GM15510 (cell line): ENCODE data around the gene ERLEC1.

Source experiments
- POLR2A ChIP-seq: IDR thresholded peaks from 3 replicates; pipeline ENCODE4 v1.6.1; 2011; ENCODE audit warnings: borderline replicate concordance; ENCODE audit not compliant: insufficient read length; ENCODE audit errors: extremely low read depth

The ERLEC1 gene

DNA sequence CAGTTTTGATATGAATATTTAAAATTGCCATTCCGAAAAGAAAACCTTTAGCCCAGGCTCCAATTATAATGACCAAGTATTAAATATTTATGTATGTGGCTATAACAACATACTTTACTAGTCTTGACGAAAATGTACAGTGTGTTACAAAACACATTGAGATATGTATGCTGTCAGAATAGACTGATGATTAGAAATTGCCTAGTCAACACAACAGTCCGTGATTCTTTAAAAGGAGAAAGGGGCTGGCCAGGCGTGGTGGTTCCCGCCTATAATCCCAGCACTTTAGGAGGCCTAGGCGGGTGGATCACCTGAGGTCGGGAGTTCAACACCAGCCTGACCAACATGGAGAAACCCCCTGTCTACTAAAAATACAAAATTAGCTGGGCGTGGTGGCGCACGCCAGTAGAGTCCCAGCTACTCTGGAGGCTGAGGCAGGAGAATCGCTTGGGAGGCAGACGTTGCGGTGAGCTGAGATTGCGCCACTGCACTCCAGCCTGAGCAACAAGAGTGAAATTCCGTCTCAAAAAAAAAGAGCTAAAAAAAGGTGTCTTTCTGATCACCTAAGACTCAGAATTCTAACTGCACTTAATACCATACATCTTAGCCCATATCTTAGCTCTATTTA is 17.4 kb upstream of the ERLEC1 start:
- TF ChIP-seq POLR2A = no peak

DNA sequence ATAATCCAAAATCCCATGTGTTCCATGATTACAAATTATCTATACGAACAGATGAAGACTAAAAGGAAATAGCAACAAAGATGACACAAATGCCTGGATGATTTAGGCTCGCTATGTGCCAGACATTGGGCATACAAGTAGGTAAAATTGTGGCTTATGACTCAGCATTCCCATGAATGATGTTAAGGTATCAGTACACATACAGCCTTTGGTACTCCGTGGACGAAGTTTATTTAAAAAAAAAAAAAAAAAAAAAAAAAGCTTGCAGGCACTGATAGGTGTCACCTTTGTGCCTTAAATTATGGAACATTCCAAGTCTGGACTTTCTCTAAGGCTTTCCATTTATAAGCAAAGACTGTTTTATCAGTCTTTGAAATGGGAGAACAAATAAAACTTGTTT is 16.6 kb upstream of the ERLEC1 start:
- no peak for TF ChIP-seq POLR2A

DNA sequence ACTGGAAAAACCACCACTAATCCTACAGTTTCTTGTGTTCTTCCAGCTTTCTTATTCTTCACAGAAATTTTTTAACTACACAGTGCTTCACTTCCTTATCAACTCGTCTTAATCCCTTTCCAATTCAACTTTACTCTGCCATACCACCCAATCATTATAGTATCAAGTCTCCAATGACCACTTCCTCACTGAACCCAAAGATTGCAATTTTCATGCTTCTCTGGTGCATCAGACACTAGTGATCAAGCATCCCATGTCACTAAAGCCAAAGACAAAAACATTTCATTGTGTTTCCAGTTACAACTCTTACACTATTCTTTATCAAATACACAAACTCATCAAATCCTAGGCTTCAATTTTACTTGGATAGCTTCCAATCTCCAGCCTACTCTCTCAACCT is 9.7 kb upstream of the ERLEC1 start:
- TF ChIP-seq POLR2A = no peak

DNA sequence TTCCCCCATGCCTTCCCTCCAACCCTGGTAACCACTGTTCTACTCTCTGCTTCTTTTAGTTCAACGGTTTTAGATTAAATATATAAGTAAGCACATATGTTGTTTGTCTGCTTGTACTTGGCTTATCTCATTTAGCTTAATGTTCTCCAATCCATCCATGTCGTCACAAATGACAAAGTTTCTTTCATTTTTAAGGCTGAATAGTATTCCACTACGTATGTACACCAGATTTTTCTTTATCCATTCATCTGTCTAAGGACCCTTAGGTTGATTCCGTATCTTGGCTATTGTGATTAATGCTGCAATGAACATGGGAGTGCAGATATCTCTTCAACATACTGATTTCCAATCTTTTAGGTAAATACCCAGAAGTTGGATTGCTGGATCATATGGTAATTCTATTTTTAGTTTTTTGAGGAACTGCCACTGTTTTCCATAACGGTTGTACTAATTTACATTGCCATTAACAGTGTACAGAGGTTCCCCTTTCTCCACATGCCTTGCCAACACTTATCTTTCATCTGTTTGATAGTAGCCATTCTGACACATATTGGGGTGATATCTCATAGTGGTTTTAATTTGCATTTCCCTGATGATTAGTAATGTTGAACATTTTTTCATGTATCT is 8.2 kb upstream of the ERLEC1 start:
- TF ChIP-seq POLR2A = no peak

DNA sequence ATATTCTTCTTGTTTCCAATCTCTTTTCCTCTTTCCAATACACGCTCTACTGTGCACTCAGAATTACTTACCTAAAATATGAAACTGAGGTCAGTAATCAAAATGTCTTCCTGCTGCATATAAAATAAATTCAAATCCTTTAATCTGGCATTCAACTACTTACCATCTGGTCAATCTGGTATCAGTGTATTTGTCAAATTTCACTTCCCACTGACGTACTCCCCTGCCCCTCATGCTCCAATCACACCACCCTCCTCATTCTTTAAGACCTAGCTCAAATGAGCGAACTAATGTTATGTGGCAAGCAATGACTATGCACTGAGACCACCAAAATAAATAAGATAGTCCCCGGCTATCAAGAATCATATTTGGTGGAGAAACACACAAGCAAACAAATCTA is 6.8 kb upstream of the ERLEC1 start:
- TF ChIP-seq POLR2A = no peak

DNA sequence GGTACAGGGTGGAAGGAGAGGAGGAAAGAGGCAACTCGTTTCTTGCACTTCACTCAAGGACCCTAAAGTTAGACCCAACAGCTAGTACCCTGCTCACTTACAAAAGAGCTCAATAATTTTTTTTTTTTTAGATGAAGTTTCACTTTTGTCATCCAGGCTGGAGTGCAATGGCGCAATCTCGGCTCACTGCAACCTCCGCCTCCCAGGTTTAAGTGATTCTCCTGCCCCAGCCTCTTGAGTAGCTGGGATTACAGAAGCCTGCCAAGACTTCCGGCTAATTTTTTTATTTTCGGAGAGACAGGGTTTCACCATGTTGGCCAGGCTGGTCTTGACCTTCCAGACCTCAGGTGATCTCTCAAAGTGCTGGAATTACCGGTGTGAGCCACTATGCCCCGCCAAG is 4.2 kb upstream of the ERLEC1 start:
- TF ChIP-seq POLR2A = no peak

DNA sequence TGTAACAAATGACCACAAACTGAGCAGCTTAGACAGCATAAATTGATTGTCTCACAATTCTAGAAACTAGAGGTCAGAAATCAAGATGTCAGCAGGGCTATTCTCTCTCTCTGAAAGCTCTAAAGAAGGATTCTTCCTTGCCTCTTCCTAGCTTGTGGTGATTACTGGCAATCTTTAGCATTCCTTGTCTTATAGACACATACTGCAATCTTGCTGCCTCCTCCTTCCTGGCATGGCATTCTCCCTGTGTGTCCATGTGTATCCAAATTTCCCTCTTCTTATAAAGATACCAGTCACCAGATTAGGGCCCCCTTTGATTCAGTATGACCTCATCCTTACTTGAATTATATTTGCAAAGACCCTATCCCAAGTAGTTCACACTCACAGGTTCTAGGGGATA is 2.4 kb upstream of the ERLEC1 start:
- TF ChIP-seq POLR2A = no peak

DNA sequence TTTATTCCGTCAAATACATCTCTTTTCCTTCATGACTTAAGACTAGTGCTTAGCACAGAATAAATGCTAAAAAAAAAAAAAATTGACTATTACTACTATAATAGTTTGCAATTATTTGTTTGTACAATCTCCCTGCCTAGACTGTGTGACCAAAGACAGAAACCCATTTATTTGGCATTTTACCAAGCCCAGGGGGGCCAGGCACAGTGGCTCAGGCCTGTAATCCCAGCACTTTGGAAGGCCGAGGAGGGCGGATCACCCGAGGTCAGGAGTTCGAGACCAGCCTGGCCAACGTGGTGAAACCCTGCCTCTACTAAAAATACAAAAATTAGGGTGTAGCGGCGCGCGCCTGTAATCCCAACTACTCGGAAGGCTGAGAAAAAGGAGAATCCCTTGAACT is 1.5 kb upstream of the ERLEC1 start:
- no peak for TF ChIP-seq POLR2A

DNA sequence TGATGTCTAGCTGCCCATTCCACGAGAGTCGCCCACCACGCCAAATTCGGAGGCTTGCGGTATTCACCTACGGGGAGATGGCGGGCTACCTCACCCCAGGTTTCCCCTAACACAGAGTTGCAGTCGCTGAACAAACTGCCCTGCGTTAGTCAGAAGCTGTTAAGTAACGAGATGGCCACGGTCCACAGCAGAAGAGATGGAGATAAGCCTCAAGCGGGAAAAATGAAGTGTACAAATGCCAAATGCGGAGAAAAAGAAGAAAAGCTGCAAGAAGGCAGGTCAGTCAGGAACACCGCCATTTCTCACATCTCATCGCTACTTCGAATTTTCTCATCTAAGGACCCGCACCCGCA is 516 bp upstream of the ERLEC1 start:
- no peak for TF ChIP-seq POLR2A

DNA sequence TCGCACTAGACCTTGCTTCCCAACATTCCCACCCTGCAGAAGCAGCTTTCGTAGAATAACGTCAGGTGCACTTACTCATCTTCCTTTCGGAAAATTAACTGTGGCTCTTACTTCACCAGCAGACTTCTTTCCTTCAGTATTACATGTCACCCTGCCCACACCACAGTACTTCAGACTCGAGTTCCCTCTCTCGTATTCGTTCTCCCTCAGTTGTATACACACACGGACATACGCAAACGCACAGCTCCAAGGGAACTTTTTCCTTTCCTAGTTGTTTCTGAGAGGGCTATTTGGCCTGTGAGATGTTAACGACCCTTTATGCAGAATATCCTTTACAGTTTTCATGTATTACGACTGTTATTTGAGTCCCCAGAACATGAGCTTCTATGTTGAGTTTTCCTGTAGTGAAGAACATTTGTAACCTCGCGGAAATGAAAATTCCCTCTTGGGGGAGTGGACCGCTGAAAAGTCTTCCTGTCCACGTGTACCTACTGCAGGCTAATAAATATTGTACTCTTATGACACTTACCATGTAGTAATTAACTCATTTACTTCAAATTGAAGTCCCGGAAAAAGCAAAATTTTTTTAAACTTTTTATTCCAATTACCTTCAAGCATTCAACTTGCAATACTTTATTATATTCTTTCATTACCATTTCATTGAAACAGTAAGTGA is 908 bp downstream of the ERLEC1 start:
- no peak for TF ChIP-seq POLR2A

DNA sequence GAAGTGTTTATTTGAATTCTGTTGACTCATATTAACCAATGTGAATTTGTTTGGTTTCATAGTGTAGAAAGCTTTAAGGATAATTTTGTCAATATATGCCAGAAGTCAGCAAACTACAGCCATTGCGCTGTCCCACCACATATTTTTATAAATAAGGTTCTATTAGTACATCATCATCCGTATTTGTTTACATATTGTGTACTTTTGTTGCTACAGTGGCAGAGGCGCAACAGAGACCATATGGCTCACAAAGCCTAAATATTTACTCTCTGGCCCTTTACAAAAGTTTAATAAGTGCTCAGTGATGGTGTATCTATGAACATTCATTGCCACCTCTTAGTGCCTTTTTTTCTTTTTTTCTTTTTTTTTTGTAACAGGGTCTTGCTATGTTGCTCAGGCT is 6.4 kb downstream of the ERLEC1 start:
- no peak for TF ChIP-seq POLR2A

DNA sequence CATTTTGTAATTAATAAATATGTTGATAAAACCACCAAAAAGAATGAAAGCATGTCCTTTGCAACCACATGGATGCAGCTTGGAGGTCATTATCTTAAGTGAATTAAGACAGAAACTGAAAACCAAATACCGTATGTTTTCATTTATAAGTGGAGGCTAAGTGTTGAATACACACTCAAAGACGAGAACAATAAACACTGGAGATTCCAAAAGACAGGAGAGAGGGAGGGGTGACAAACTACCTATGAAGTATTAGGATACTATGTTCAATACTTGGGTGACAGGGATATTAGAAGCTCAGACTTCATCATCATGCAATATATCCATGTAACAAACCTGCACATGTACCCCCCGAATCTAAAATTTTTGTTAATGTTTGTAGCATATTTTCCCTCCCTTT is 7.0 kb downstream of the ERLEC1 start:
- no peak for TF ChIP-seq POLR2A

DNA sequence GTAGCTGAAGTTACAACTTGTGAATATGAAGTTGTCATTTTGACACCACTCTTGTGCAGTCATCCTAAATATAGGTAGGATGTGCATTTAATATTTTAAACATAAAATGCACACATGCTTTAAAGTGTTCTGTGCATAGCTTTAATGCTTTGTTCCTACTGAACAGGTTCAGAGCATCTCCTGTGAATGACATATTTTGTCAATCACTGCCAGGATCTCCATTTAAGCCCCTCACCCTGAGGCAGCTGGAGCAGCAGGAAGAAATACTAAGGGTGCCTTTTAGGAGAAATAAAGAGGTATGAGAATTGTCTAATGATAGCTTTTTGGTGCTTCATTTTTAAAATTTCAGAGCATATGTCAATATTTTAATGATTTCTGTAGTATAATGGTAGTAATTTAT is 14.7 kb downstream of the ERLEC1 start:
- TF ChIP-seq POLR2A = no peak

DNA sequence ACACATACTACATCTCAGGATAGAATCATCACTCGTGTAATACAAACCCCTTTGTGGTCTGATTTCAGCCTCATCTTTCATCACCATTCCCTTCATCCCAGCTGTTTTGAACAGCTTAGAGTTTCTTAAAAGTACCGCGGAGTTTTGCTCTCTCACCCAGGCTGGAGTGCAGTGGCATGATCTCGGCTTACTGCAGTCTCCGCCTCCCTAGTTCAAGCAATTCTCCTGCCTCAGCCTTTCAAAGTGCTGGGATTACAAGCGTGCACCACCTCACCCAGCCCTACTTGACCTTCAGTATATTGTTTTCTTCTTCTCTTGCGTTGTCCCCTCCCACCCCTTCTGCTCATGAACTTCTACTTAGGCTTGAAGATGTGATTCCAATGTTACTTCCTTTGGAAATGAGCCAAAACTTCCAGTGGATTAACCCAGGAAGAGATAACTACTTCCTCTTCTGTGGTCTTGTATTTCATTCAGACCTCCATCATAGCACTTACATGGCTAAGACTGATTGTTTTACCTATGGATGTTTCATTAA is 15.8 kb downstream of the ERLEC1 start:
- no peak for TF ChIP-seq POLR2A

DNA sequence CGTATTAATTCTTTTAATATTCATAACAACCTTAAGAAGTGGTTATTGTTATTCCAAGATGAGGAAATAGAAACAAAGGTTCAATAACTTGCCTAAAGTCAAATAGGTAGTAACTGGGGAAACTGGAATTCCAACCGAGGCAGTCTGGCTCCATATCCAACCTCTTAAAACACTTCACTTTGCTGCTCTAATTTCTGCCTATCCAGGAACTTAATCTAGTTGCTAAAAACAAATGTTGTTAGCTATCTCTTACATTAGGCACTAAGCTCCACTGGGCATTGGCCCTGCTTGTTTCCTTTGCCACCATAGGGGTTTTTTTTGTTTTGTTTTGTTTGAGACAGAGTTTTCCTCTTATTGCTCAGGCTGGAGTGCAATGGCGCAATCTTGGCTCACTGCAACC is 24.8 kb downstream of the ERLEC1 start:
- TF ChIP-seq POLR2A = no peak

DNA sequence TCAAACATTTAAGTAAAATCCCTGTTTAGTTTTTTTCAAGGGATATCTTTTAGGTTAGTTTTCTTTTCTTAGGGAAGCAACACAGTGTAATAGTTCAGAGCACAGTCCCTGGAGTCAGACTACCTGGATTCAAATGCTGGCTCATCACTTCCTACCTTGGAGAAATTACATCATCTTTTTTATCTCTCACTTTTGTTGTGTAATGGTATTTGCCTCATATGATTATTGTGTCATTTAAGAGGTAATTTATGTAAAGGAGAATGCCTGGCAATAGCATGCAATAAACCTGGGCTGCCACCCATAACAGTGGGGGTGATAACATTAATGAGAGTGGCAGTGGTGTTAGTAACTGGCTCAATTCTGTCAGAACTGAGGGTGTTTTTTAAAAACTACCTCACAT is 26.3 kb downstream of the ERLEC1 start:
- no peak for TF ChIP-seq POLR2A
